H9 (cell line): ENCODE results near the gene TSSK2. TPM values are rescaled to one million over a fixed set of nuclear protein-coding genes. Genes with fewer than 3 reads are reported as not detected.

ENCODE experiments used
- DNase-seq: peaks from one replicate; pipeline ENCODE4 v3.0.0-alpha.2; 2017
- H2AFZ ChIP-seq: one replicate; pipeline ENCODE4 v1.6.1; 2013; ENCODE audit warnings: mild to moderate bottlenecking, low read length, control low read depth, moderate library complexity
- H2AK5ac ChIP-seq: 2 replicates; pipeline ENCODE4 v1.6.1; 2013; ENCODE audit warnings: low read length, control low read depth, mixed read lengths; ENCODE audit not compliant: insufficient read length
- H2BK120ac ChIP-seq: one replicate; pipeline ENCODE4 v1.6.1; 2013; ENCODE audit warnings: low read depth, mild to moderate bottlenecking, low read length, control low read depth, inconsistent platforms; ENCODE audit not compliant: poor library complexity, severe bottlenecking
- H2BK12ac ChIP-seq: 2 replicates; pipeline ENCODE4 v1.6.1; 2013; ENCODE audit warnings: low read length, control low read depth, mixed read lengths, low read depth; ENCODE audit not compliant: insufficient read length
- H2BK15ac ChIP-seq: 2 replicates; pipeline ENCODE4 v1.6.1; 2013; ENCODE audit warnings: low read depth, low read length, control low read depth
- H2BK20ac ChIP-seq: one replicate; pipeline ENCODE4 v1.6.1; 2013; ENCODE audit warnings: low read depth, mild to moderate bottlenecking, low read length, control low read depth, inconsistent platforms; ENCODE audit not compliant: poor library complexity, severe bottlenecking
- H2BK5ac ChIP-seq: 2 replicates; pipeline ENCODE4 v1.6.1; 2013; ENCODE audit warnings: low read length, control low read depth, mixed read lengths; ENCODE audit not compliant: insufficient read length
- H3K14ac ChIP-seq: 2 replicates; pipeline ENCODE4 v1.6.1; 2013; ENCODE audit warnings: low read length, control low read depth; ENCODE audit not compliant: insufficient read depth
- H3K18ac ChIP-seq: 2 replicates; pipeline ENCODE4 v1.6.1; 2013; ENCODE audit warnings: low read depth, mild to moderate bottlenecking, mixed read lengths, low read length, control low read depth; ENCODE audit not compliant: insufficient read length
- H3K23ac ChIP-seq: 2 replicates; pipeline ENCODE4 v1.6.1; 2013; ENCODE audit warnings: low read length, control low read depth, mixed read lengths, low read depth; ENCODE audit not compliant: insufficient read length
- H3K23me2 ChIP-seq: 2 replicates; pipeline ENCODE4 v1.6.1; 2013; ENCODE audit warnings: low read depth, mild to moderate bottlenecking, mixed read lengths, low read length, control low read depth; ENCODE audit not compliant: insufficient read length, poor library complexity, severe bottlenecking
- H3K27ac ChIP-seq: 2 replicates; pipeline ENCODE4 v1.5.1; 2013; ENCODE audit warnings: low read length, control low read depth, mixed read lengths, low read depth; ENCODE audit not compliant: insufficient read length
- H3K27me3 ChIP-seq: 2 replicates; pipeline ENCODE4 v1.6.1; 2013; ENCODE audit warnings: low read length, control low read depth, inconsistent platforms; ENCODE audit not compliant: insufficient read depth
- H3K4ac ChIP-seq: 2 replicates; pipeline ENCODE4 v1.6.1; 2013; ENCODE audit warnings: low read depth, mild to moderate bottlenecking, control low read depth, inconsistent platforms, low read length, moderate library complexity
- H3K4me1 ChIP-seq: 2 replicates; pipeline ENCODE4 v1.6.1; 2013; ENCODE audit warnings: low read length, control low read depth, inconsistent platforms; ENCODE audit not compliant: insufficient read depth
- H3K4me2 ChIP-seq: 2 replicates; pipeline ENCODE4 v1.6.1; 2013; ENCODE audit warnings: low read length, control low read depth, mixed read lengths; ENCODE audit not compliant: insufficient read length, insufficient read depth
- H3K56ac ChIP-seq: 2 replicates; pipeline ENCODE4 v1.6.1; 2013; ENCODE audit warnings: low read depth, mild to moderate bottlenecking, mixed read lengths, low read length, control low read depth; ENCODE audit not compliant: insufficient read length
- H3K79me1 ChIP-seq: 2 replicates; pipeline ENCODE4 v1.6.1; 2013; ENCODE audit warnings: low read depth, mild to moderate bottlenecking, moderate library complexity, low read length, control low read depth, inconsistent platforms; ENCODE audit not compliant: insufficient read depth, poor library complexity, severe bottlenecking
- H3K79me2 ChIP-seq: 2 replicates; pipeline ENCODE4 v1.6.1; 2013; ENCODE audit warnings: low read length, control low read depth, inconsistent platforms; ENCODE audit not compliant: insufficient read depth
- H3K9ac ChIP-seq: 2 replicates; pipeline ENCODE4 v1.6.1; 2013; ENCODE audit warnings: low read length, control low read depth, mixed read lengths; ENCODE audit not compliant: insufficient read length; ENCODE audit errors: extremely low read depth
- H3K9me3 ChIP-seq: one replicate; pipeline ENCODE4 v1.6.1; 2013; ENCODE audit warnings: low read depth, low read length, inconsistent platforms; ENCODE audit not compliant: control insufficient read depth
- H3T11ph ChIP-seq: one replicate; pipeline ENCODE4 v1.6.1; 2013; ENCODE audit warnings: mild to moderate bottlenecking, low read length, control low read depth, inconsistent platforms
- H4K20me1 ChIP-seq: one replicate; pipeline ENCODE4 v1.6.1; 2013; ENCODE audit not compliant: control insufficient read depth, insufficient read length, insufficient read depth
- H4K5ac ChIP-seq: 2 replicates; pipeline ENCODE4 v1.6.1; 2013; ENCODE audit warnings: low read depth, mild to moderate bottlenecking, mixed read lengths, low read length, control low read depth; ENCODE audit not compliant: insufficient read length
- H4K8ac ChIP-seq: replicated peaks from 2 replicates; pipeline ENCODE4 v1.6.1; 2013; ENCODE audit warnings: low read length, control low read depth, mixed read lengths, low read depth; ENCODE audit not compliant: insufficient read length
- H4K91ac ChIP-seq: 2 replicates; pipeline ENCODE4 v1.6.1; 2013; ENCODE audit warnings: low read depth, mild to moderate bottlenecking, moderate library complexity, mixed read lengths, low read length, control low read depth; ENCODE audit not compliant: insufficient read length
- H3K27ac Mint-ChIP-seq, 3 experiments: 2 replicates in 2 of 3; 3 replicates in 1 of 3; pipeline ENCODE4 v1.8.0; 2020 to 2021; ENCODE audit warnings: mixed read lengths in 3 of 3, mild to moderate bottlenecking in 1 of 3, moderate library complexity in 1 of 3
- H3K27me3 Mint-ChIP-seq: 2 replicates; pipeline ENCODE4 v1.8.0; 2021; ENCODE audit warnings: low read depth, mild to moderate bottlenecking, moderate library complexity, mixed read lengths
- H3K36me3 Mint-ChIP-seq, 3 experiments: 2 replicates in 2 of 3; 3 replicates in 1 of 3; pipeline ENCODE4 v1.8.0; 2020 to 2021; ENCODE audit warnings: low read depth in 3 of 3, mixed read lengths in 3 of 3; ENCODE audit not compliant: insufficient read depth in 1 of 3
- H3K4me1 Mint-ChIP-seq, 2 experiments: 2 replicates each; pipeline ENCODE4 v1.8.0; 2020; ENCODE audit warnings: mixed read lengths in 2 of 2
- H3K4me3 Mint-ChIP-seq, 2 experiments: 2 replicates in 1 of 2; 3 replicates in 1 of 2; pipeline ENCODE4 v1.8.0; 2020 to 2021; ENCODE audit warnings: mild to moderate bottlenecking in 2 of 2, mixed read lengths in 2 of 2, moderate library complexity in 1 of 2
- H3K9me3 Mint-ChIP-seq, 2 experiments: 2 replicates in 1 of 2; 3 replicates in 1 of 2; pipeline ENCODE4 v1.8.0; 2020; ENCODE audit warnings: mild to moderate bottlenecking in 2 of 2, mixed read lengths in 2 of 2, moderate library complexity in 1 of 2
- CTCF ChIP-seq: fragments of 200-600 bp; sonication (generic); conservative IDR thresholded peaks from 3 replicates; pipeline ENCODE4 v1.8.0; 2021; ENCODE audit warnings: antibody characterized with exemption, mild to moderate bottlenecking
- WGBS: extraction: QIAGEN DNeasy Blood & Tissue Kit; methylation state at CpG from one replicate; pipeline ENCODE4 v1.1.7; 2013; ENCODE audit warnings: missing lambda C conversion rate, low lambda C conversion rate, mixed read lengths; ENCODE audit not compliant: insufficient read length; ENCODE audit errors: extremely low coverage; 5-methylcytosine and 5-hydroxymethylcytosine counted together
- total RNA-seq: library from RNA; stranded (reverse); gene quantifications from 2 replicates; pipeline ENCODE4 v1.2.1, GENCODE V29; 2021

TSSK2 gene
- total RNA-seq, 1 experiment from 2014 or later: not detected

- TF ChIP-seq CTCF: no peak
- Histone ChIP-seq H4K8ac (no peak overlapping the region), H2BK20ac (no peak overlapping the region), H3K4me2 (no peak overlapping the region), H3K9me3 (no peaks in the 10 kb centered on the region), H2AK5ac (no peak overlapping the region), H2AFZ (no peak overlapping the region), H3K23ac (no peak overlapping the region), H2BK12ac (no peak overlapping the region), H3K27ac (no peak overlapping the region), H2BK5ac (no peak overlapping the region), H3K4me1 (peaks cover 3% of the 10 kb centered on the region; the same call in 1 of the 2 replicates), H3K27me3 (no peaks in the 10 kb centered on the region), H3K79me2 (peaks cover 4% of the 10 kb centered on the region; the same call in 1 of the 2 replicates), H2BK120ac (no peak overlapping the region), H3K56ac (no peak overlapping the region), H3K14ac (no peak overlapping the region), H3T11ph (no peak overlapping the region), H4K5ac (no peak overlapping the region), H3K23me2 (peaks cover 9% of the 10 kb centered on the region), H2BK15ac (no peak overlapping the region), H3K79me1 (no peaks in the 10 kb centered on the region), H3K9ac (no peak overlapping the region), H3K4ac (no peak overlapping the region), H3K18ac (no peak overlapping the region), H4K91ac (no peak overlapping the region), H4K20me1 (no peaks in the 10 kb centered on the region)
- H3K36me3 Mint-ChIP-seq: peaks cover 0 to 3% (median 0%) of the 10 kb centered on the region in 3 experiments; a peak in 3 of 7 replicates
- DNase-seq: no peak
- H3K27me3 Mint-ChIP-seq: peaks cover 18% of the 10 kb centered on the region
- no CpG with 5 or more reads among the region's 21 CpGs for whole genome bisulfite sequencing
- H3K4me3 Mint-ChIP-seq: no peak overlapping the region
- peaks cover 14 to 17% of the 10 kb centered on the region in 2 experiments for H3K4me1 Mint-ChIP-seq
- no peaks in the 10 kb centered on the region; a peak in 3 of 5 replicates for H3K9me3 Mint-ChIP-seq
- no peak overlapping the region for H3K27ac Mint-ChIP-seq
Observed at GRCh38 chr22:19125474-19126308, 5.4 kb upstream of the TSSK2 start.
